Skeletal muscle tissue (tissue), 4 donors: Measurements from ENCODE around the gene ASPG. TPM values are rescaled to one million over a fixed set of nuclear protein-coding genes. Genes with fewer than 3 reads are reported as not detected.
"Not testable (repeated sequence)": the region's sequence is repeated elsewhere in the genome, so short reads cannot be mapped to it uniquely, and the experiment has no call there.

ENCODE experiments used
- H3K27ac ChIP-seq: one replicate; pipeline ENCODE4 v1.7.0; 2013; ENCODE audit warnings: mild to moderate bottlenecking, low read depth, low read length, inconsistent platforms
- H3K27me3 ChIP-seq, 3 donors: one replicate each; pipeline ENCODE4 v1.7.0; 2013; ENCODE audit warnings: low read length in 3 of 3; ENCODE audit not compliant: control insufficient read depth in 3 of 3, insufficient read depth in 3 of 3
- H3K36me3 ChIP-seq, 3 donors: one replicate each; pipeline ENCODE4 v1.7.0; 2013; ENCODE audit warnings: low read length in 3 of 3; ENCODE audit not compliant: control insufficient read depth in 3 of 3, insufficient read depth in 3 of 3
- H3K4me1 ChIP-seq, 3 donors: one replicate each; pipeline ENCODE4 v1.7.0; 2013; ENCODE audit warnings: low read length in 3 of 3, mild to moderate bottlenecking in 3 of 3; ENCODE audit not compliant: control insufficient read depth in 3 of 3, insufficient read depth in 3 of 3
- H3K4me3 ChIP-seq, 3 donors: one replicate each; pipeline ENCODE4 v1.7.0; 2013; ENCODE audit warnings: low read length in 3 of 3
- H3K9ac ChIP-seq, 3 donors: one replicate each; pipeline ENCODE4 v1.7.0; 2013; ENCODE audit warnings: low read length in 3 of 3, mild to moderate bottlenecking in 3 of 3, moderate library complexity in 2 of 3, low read depth in 1 of 3
- H3K9me3 ChIP-seq, 3 donors: one replicate each; pipeline ENCODE4 v1.7.0; 2013; ENCODE audit warnings: low read length in 3 of 3; ENCODE audit not compliant: control insufficient read depth in 3 of 3
- total RNA-seq: library from RNA; depleted of rRNA; stranded (reverse); fragments of >200 nt; gene quantifications from one replicate; pipeline ENCODE4 v1.2.3, GENCODE V29; 2014
- donor health status: Osteomylitis.

Gene ASPG
- total RNA-seq, 1 donor from 2014 or later: 0.52 TPM

- Histone ChIP-seq H3K4me1 (peaks cover 3 to 13% (median 5%) of the 10 kb centered on the region in 3 donors), H3K9ac (no peak overlapping the region)
Measured at GRCh38 chr14:104152246-104152575, 66.7 kb downstream of the ASPG start.

GRCh38 chr14:104152686-104153393, 67.3 kb downstream of the ASPG start:
- Histone ChIP-seq H3K27ac (no peak overlapping the region), H3K4me1 (peaks cover 3 to 10% (median 5%) of the 10 kb centered on the region in 3 donors), H3K9ac (no peak overlapping the region), H3K27me3 (peaks cover 5 to 15% (median 12%) of the 10 kb centered on the region in 3 donors), H3K4me3 (no peak overlapping the region), H3K36me3 (no peaks in the 10 kb centered on the region), H3K9me3 (no peaks in the 10 kb centered on the region)

More at GRCh38 chr14:104152246-104152575, 66.7 kb downstream of the ASPG start:
- Histone ChIP-seq H3K27me3 (peaks cover 5 to 17% (median 15%) of the 10 kb centered on the region in 3 donors), H3K36me3 (no peaks in the 10 kb centered on the region), H3K9me3 (no peaks in the 10 kb centered on the region), H3K27ac (no peak overlapping the region), H3K4me3 (no peak overlapping the region)

GRCh38 chr14:104153394-104153755, 67.9 kb downstream of the ASPG start:
- H3K27me3 ChIP-seq: peaks cover 5 to 15% (median 12%) of the 10 kb centered on the region in 3 donors
- H3K27ac ChIP-seq, H3K9ac ChIP-seq, H3K4me1 ChIP-seq, H3K9me3 ChIP-seq, H3K36me3 ChIP-seq, H3K4me3 ChIP-seq: not testable (repeated sequence)

GRCh38 chr14:104154246-104154645, 68.7 kb downstream of the ASPG start:
- no peak overlapping the region for H3K9ac ChIP-seq
- no peak overlapping the region for H3K4me3 ChIP-seq
- no peaks in the 10 kb centered on the region for H3K36me3 ChIP-seq
- peaks cover 5 to 15% (median 12%) of the 10 kb centered on the region in 3 donors for H3K27me3 ChIP-seq
- no peak overlapping the region for H3K27ac ChIP-seq
- no peaks in the 10 kb centered on the region for H3K9me3 ChIP-seq
- peaks cover 3 to 6% (median 5%) of the 10 kb centered on the region in 3 donors for H3K4me1 ChIP-seq

GRCh38 chr14:104155513-104155912, 70.0 kb downstream of the ASPG start:
- no peaks in the 10 kb centered on the region for H3K9me3 ChIP-seq
- H3K4me3 ChIP-seq: no peak overlapping the region
- no peak overlapping the region for H3K9ac ChIP-seq
- no peaks in the 10 kb centered on the region for H3K36me3 ChIP-seq
- H3K27me3 ChIP-seq: peaks cover 5 to 13% (median 11%) of the 10 kb centered on the region in 3 donors
- H3K4me1 ChIP-seq: peaks cover 0 to 3% (median 1%) of the 10 kb centered on the region in 3 donors
- no peak overlapping the region for H3K27ac ChIP-seq

GRCh38 chr14:104156142-104156541, 70.6 kb downstream of the ASPG start:
- no peak overlapping the region for H3K27ac ChIP-seq
- H3K9me3 ChIP-seq: no peaks in the 10 kb centered on the region
- peaks cover 5 to 8% (median 6%) of the 10 kb centered on the region in 3 donors for H3K27me3 ChIP-seq
- H3K9ac ChIP-seq: no peak overlapping the region
- peaks cover 0 to 3% (median 0%) of the 10 kb centered on the region in 3 donors for H3K4me1 ChIP-seq
- H3K36me3 ChIP-seq: no peaks in the 10 kb centered on the region
- H3K4me3 ChIP-seq: no peak overlapping the region

GRCh38 chr14:104157016-104157928, 71.8 kb downstream of the ASPG start:
- Histone ChIP-seq H3K27ac (no peak overlapping the region), H3K4me3 (no peak overlapping the region), H3K27me3 (peaks cover 4 to 8% (median 6%) of the 10 kb centered on the region in 3 donors), H3K36me3 (no peaks in the 10 kb centered on the region), H3K9ac (no peak overlapping the region), H3K9me3 (no peaks in the 10 kb centered on the region), H3K4me1 (peaks cover 0 to 3% (median 0%) of the 10 kb centered on the region in 3 donors)

- no peak overlapping the region for H3K27ac ChIP-seq
Measured at GRCh38 chr14:104158827-104159798, 73.6 kb downstream of the ASPG start.

GRCh38 chr14:104159990-104160389, 74.5 kb downstream of the ASPG start:
- no peak overlapping the region for H3K9ac ChIP-seq

More at GRCh38 chr14:104158827-104159798, 73.6 kb downstream of the ASPG start:
- Histone ChIP-seq H3K9ac (no peak overlapping the region), H3K9me3 (no peaks in the 10 kb centered on the region), H3K4me3 (no peak overlapping the region), H3K4me1 (peaks cover 0 to 3% (median 0%) of the 10 kb centered on the region in 3 donors), H3K36me3 (no peaks in the 10 kb centered on the region), H3K27me3 (peaks cover 0 to 3% (median 2%) of the 10 kb centered on the region in 3 donors)

More at GRCh38 chr14:104159990-104160389, 74.5 kb downstream of the ASPG start:
- H3K27ac ChIP-seq: no peak overlapping the region
- no peaks in the 10 kb centered on the region for H3K9me3 ChIP-seq
- no peak overlapping the region for H3K4me3 ChIP-seq
- peaks cover 0 to 3% (median 2%) of the 10 kb centered on the region in 3 donors for H3K27me3 ChIP-seq
- H3K4me1 ChIP-seq: peaks cover 0 to 2% (median 0%) of the 10 kb centered on the region in 3 donors
- H3K36me3 ChIP-seq: no peaks in the 10 kb centered on the region
